Heart left ventricle (tissue), 16 donors: ENCODE measurements around the gene FAM241A. TPM values are rescaled to one million over a fixed set of nuclear protein-coding genes. Genes with fewer than 3 reads are reported as not detected.
A peak's percentile ranks its signal among the peaks of the same experiment; 100 is the strongest.

Experiments used
- ATAC-seq, 4 donors: fragments of 200-7000 bp; cut with Tn5 transposase; one replicate each; pipeline ENCODE4 v1.9.1; 2020 to 2022; ENCODE audit warnings: moderate library complexity in 4 of 4, mild to moderate bottlenecking in 3 of 4, moderate number of reproducible peaks in 1 of 4
- DNase-seq, 5 donors: peaks; one replicate each; pipeline ENCODE4 v3.0.0-alpha.2; 2020
- H3K27ac ChIP-seq, 12 donors: fragments of 200-600 bp; sonication (generic) in 4 of 12; one replicate each; pipeline versions ENCODE4 v1.5.0 to v1.8.0; 2016 to 2022; ENCODE audit warnings: mild to moderate bottlenecking in 2 of 12
- H3K27me3 ChIP-seq, 9 donors: fragments of 200-600 bp; sonication (generic) in 2 of 9; one replicate each; pipeline versions ENCODE4 v1.5.1 to v1.8.0; 2016 to 2022; ENCODE audit warnings: mild to moderate bottlenecking in 3 of 9
- H3K36me3 ChIP-seq, 9 donors: fragments of 200-600 bp; sonication (generic) in 2 of 9; one replicate each; pipeline versions ENCODE4 v1.5.0 to v1.8.0; 2018 to 2022; ENCODE audit warnings: mild to moderate bottlenecking in 2 of 9
- H3K4me1 ChIP-seq, 12 donors: fragments of 200-600 bp; sonication (generic) in 4 of 12; one replicate each; pipeline versions ENCODE4 v1.5.0 to v1.8.0; 2016 to 2022; ENCODE audit warnings: mild to moderate bottlenecking in 3 of 12
- H3K4me3 ChIP-seq, 12 donors: fragments of 200-600 bp; sonication (generic) in 4 of 12; one replicate each; pipeline versions ENCODE4 v1.5.0 to v1.8.0; 2017 to 2022; ENCODE audit warnings: mild to moderate bottlenecking in 9 of 12, moderate library complexity in 4 of 12
- H3K9me3 ChIP-seq, 12 donors: fragments of 200-600 bp; sonication (generic) in 4 of 12; one replicate each; pipeline versions ENCODE4 v1.5.0 to v1.8.0; 2016 to 2022; ENCODE audit warnings: mild to moderate bottlenecking in 1 of 12
- POLR2A ChIP-seq, 2 donors: fragments of 450-650 bp; IDR thresholded peaks; one replicate each; pipeline ENCODE4 v1.6.1; 2017; ENCODE audit warnings: antibody characterized with exemption in 2 of 2, mild to moderate bottlenecking in 2 of 2, moderate library complexity in 2 of 2
- WGBS, 4 donors: extraction: QIAGEN DNeasy Blood & Tissue Kit in 2 of 4; methylation state at CpG; one replicate each; pipeline versions ENCODE4 v1.1.5 to v1.1.7; 2013 to 2018; 5-methylcytosine and 5-hydroxymethylcytosine counted together
- intact Hi-C, 10 donors: fragments of 100-400 bp; cut with DNase I; formaldehyde crosslinking; loops; one replicate each; pipeline versions ENCODE4 v1.11.1 to v1.14.2; 2022
- polyA plus RNA-seq, 2 donors: library from polyadenylated mRNA; stranded (reverse); fragments of 200-250 nt; gene quantifications; one replicate each; pipeline ENCODE4 v1.2.3, GENCODE V29; 2013
- total RNA-seq, 9 donors: library from RNA; depleted of rRNA in 2 of 9; stranded (reverse); fragments of >200 nt in 2 of 9; fragmentation: NEBNext Ultra II Directional in 3 of 9; extraction: Animal tissue kit (Norgen Biotek cat#: 25700) in 3 of 9; gene quantifications; one replicate each; pipeline versions ENCODE4 v1.1.0 to v1.2.4, GENCODE V29; 2016 to 2023
- TF ChIP-seq, protein P1 (sequence below), 12 donors: fragments of 200-600 bp; sonication (generic) in 4 of 12; IDR thresholded peaks; one replicate each; pipeline versions ENCODE4 v1.5.0 to v1.8.0; 2018 to 2022; ENCODE audit warnings: antibody characterized with exemption in 12 of 12, mild to moderate bottlenecking in 5 of 12
- donor health status: ischemic (EF 13 %, LVEDD 7.1; RV severe dilation, severe dysfunction).
- donor health status: healthy with polysubstance abuse.
- donor health status: DM: no; HTN: yes; CAD: no.
- donor health status: DM: no; HTN: no; CAD: no.
- donor health status: ischemic (EF 25% LVEDD 6.9; RV normal size, moderate dysfunction).
- donor health status: ischemic (EF 25% LVEDD 5.7; RV mildly dilated, moderate dysfunction).
- donor health status: healthy.
- donor health status: DM: yes; HTN: yes; CAD: no.
- donor health status: ischemic (EF 35%, LVEDD 5.7; RV mildly dilated, moderate dysfunction).
- donor health status: nonischemic (EF 11% LVEDD 7.7; RV severe dilation, severe dysfunction).
- donor health status: DM: yes; HTN: yes; CAD: no.
- donor health status: PGD.
- donor health status: ischemic (EF 29% LVEDD 5.4; RV normal size, mild dysfunction).
- donor health status: nonischemic (EF 23%, LVEDD 6.1; RV moderate dilation, normal function).

The FAM241A gene
- total and polyA plus RNA-seq, 11 donors = 5.3 to 10.3 (median 7.9) TPM

GRCh38 chr4:112136551-112136950 lies 8.7 kb upstream of the FAM241A start:
- H3K36me3 ChIP-seq = no peaks in the 10 kb centered on the region
- DNase-seq = no peak
- 62 to 82% (median 67%) methylated on average over 5 of the region's 5 CpGs for WGBS, 4 donors
- peaks cover 5 to 25% (median 14%) of the 10 kb centered on the region in 12 donors for H3K4me1 ChIP-seq
- no peaks in the 10 kb centered on the region for H3K9me3 ChIP-seq
- H3K27ac ChIP-seq = no peak overlapping the region
- intact Hi-C loops = no loop called here
- no peaks in the 10 kb centered on the region for H3K27me3 ChIP-seq
- no peak for TF ChIP-seq POLR2A (IDR thresholded peaks at IDR 0.05)
- ATAC-seq = no peak
- H3K4me3 ChIP-seq = no peak overlapping the region

DNA sequence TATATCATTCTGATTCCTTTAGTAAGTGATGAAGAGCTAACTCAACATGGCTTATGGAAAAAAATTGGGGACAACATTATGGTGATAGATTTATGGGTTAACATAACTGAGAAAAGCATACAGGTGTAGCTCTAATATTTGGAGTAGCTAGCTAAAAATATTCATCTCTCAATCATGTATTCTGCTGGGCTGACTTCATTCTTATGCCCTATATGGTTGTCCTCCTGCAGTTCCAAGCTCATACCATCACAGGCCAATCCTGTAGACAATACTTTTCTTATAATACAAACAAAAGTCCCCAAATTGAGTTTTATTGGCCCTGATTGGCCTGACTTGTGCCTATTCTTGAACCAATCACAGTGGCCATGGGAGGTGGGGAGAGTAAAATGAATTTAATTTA lies 6.7 kb upstream of the FAM241A start:
- intact Hi-C loops = no loop called here

GRCh38 chr4:112140536-112140935 lies 4.7 kb upstream of the FAM241A start:
- DNase-seq = no peak
- intact Hi-C loops = loop anchor here in 1 of 10 donors (5.0 kb wide), 1 partner anchor 33 kb away; no protein-coding TSS in a partner anchor
- TF ChIP-seq POLR2A (IDR thresholded peaks at IDR 0.05) = no peak
- TF ChIP-seq, protein P1, sequence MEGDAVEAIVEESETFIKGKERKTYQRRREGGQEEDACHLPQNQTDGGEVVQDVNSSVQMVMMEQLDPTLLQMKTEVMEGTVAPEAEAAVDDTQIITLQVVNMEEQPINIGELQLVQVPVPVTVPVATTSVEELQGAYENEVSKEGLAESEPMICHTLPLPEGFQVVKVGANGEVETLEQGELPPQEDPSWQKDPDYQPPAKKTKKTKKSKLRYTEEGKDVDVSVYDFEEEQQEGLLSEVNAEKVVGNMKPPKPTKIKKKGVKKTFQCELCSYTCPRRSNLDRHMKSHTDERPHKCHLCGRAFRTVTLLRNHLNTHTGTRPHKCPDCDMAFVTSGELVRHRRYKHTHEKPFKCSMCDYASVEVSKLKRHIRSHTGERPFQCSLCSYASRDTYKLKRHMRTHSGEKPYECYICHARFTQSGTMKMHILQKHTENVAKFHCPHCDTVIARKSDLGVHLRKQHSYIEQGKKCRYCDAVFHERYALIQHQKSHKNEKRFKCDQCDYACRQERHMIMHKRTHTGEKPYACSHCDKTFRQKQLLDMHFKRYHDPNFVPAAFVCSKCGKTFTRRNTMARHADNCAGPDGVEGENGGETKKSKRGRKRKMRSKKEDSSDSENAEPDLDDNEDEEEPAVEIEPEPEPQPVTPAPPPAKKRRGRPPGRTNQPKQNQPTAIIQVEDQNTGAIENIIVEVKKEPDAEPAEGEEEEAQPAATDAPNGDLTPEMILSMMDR (IDR thresholded peaks at IDR 0.05) = no peak
- Histone ChIP-seq H3K36me3 (no peaks in the 10 kb centered on the region), H3K27me3 (no peaks in the 10 kb centered on the region), H3K27ac (peak overlapping the region in 11 of 12 donors; percentile 52 to 84 (median 71)), H3K4me1 (peaks cover 7 to 35% (median 19%) of the 10 kb centered on the region in 12 donors), H3K9me3 (no peaks in the 10 kb centered on the region), H3K4me3 (no peak overlapping the region)
- ATAC-seq = peak in 3 of 4 donors; percentile 22 to 59 (median 57)
- 21 to 33% (median 22%) methylated on average over 2 of the region's 2 CpGs for WGBS, 4 donors

More for the DNA sequence above, 6.7 kb upstream of the FAM241A start:
- ATAC-seq = peak in 1 of 4 donors; percentile 50
- H3K36me3 ChIP-seq = no peaks in the 10 kb centered on the region
- no peak overlapping the region for H3K27ac ChIP-seq
- no peak for TF ChIP-seq POLR2A (IDR thresholded peaks at IDR 0.05)
- TF ChIP-seq, protein P1 (IDR thresholded peaks at IDR 0.05) = no peak
- DNase-seq = no peak
- H3K27me3 ChIP-seq = no peaks in the 10 kb centered on the region
- no peaks in the 10 kb centered on the region for H3K9me3 ChIP-seq
- no peak overlapping the region for H3K4me3 ChIP-seq
- peaks cover 7 to 32% (median 19%) of the 10 kb centered on the region in 12 donors for H3K4me1 ChIP-seq

DNA sequence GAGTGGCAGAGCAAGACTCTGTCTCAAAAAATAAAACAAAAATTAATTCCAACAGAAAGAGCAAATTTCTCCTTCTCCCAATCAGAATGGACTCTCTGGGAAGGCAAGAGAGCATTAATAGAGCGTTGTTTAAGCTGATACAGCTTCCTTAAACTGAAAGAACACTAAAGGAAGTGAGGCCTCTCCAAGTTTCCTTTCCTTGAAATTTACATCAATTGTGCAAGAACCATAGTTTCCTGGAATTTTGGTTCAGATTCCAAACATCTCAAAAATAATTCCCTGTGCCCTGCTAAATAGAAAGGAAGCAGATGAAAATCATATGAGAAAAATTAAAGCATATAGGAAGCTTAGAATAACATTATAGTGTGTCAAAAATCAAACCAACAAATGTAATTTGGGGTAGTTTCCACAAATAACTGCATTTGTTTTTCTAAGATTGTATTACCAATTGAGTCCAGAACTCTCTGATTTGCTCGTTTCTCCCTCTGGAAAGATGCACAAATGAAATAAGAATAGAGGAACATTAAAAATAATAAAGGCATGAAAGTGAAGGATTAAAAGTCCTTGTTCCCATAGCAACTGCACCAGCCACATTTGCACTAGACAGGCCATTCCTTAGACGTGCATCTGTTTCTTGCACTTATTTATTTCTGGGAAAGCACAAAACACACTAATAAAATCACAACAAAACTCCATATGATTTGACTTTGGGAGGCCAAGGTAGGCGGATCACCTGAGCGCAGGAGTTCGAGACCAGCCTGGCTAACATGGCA lies 3.7 kb upstream of the FAM241A start:
- H3K4me3 ChIP-seq = peak overlapping the region in 4 of 12 donors; percentile 4 to 8 (median 5)
- H3K9me3 ChIP-seq = no peaks in the 10 kb centered on the region
- TF ChIP-seq, protein P1 (IDR thresholded peaks at IDR 0.05) = no peak
- H3K27me3 ChIP-seq = no peaks in the 10 kb centered on the region
- peak overlapping the region; percentile 52 to 84 (median 70) for H3K27ac ChIP-seq
- intact Hi-C loops = loop anchor here in 1 of 10 donors (5.0 kb wide), 1 partner anchor 34 kb away; no protein-coding TSS in a partner anchor
- WGBS, 4 donors = 58 to 69% (median 66%) methylated on average over 6 of the region's 6 CpGs
- H3K36me3 ChIP-seq = no peaks in the 10 kb centered on the region
- DNase-seq = no peak
- H3K4me1 ChIP-seq = peaks cover 7 to 37% (median 20%) of the 10 kb centered on the region in 12 donors
- peak in 1 of 4 donors; percentile 10 for ATAC-seq
